NCI-H2171 (cell line): Measurements from ENCODE around the gene S100A11.
"Not testable (repeated sequence)": the region's sequence is repeated elsewhere in the genome, so short reads cannot be mapped to it uniquely, and the experiment has no call there.

Experiments used
- DNase-seq: peaks from one replicate; lab custom pipeline; 2025; lab: John Stamatoyannopoulos, UW

Gene S100A11

DNA sequence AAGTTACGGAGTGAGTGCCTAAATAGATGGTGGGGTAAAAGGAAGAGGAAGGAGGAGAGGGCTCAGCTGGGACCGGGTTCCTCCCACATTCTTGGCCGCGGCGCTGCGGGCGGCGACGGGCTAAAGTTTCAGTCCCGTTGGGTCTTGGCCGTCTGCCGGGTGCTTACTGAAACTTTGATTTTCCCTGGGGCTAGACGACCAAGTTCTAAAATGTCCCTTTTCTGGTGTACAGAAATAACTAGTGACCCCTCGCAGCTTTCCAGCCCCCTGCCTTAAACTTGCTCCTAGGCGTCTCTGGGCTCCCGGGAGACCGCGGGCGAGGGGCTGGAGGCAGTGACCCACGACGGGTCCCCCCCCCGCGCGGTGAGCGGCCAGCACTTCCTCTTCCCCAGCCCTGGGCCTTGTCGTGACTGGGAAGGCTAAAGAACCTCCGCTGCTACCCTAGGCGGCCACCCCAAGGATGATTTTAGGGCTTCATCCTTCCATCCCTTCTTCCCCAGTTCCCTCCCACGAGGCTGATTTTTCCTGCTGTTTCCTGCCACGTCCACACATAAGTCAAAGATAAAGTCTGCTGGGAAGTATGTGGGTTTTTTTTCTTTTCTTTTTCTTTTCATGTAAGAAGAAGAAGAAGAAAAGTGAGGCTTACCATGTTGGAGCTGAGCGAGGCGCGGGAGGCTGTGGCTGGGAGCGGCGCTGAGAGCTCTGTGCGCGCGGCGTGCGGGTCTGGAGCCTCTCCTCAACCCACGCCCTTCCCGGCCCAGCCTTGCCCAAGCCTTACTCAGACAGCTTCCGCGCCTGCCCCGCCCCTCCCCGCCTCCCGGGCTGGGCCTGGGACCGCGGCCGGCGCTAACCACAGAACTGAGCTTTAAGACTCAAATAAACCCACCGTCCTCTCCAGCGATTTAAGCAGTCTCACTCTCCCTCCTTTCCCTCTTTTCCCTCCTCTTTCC is at the start of gene S100A11:
S100A11 (minus strand) TSS at position 738 of the 950 bp plus-strand sequence; CDS start at position 649, 89 bp downstream.
- DNase-seq = peak; percentile 67

DNA sequence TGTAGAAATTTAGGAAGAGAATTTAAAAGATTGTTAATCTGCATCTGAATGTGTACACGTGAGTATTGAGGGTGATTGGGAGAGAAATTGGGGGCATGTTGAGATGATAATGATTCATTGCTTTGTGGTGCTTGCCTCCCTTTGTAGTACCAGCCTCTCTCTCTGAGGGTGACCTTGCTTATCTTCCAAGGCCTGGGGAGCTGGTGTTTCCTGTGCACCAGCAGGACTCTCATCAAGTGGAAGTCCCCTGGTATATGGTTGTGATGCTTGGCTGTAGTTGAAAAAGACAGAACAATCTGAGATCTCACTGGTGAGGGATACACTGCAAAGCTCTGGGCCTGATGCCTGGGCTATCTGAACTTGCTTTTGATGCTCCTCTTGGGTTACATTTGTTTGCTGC is 48.0 kb upstream of the S100A11 start:
- no peak for DNase-seq

DNA sequence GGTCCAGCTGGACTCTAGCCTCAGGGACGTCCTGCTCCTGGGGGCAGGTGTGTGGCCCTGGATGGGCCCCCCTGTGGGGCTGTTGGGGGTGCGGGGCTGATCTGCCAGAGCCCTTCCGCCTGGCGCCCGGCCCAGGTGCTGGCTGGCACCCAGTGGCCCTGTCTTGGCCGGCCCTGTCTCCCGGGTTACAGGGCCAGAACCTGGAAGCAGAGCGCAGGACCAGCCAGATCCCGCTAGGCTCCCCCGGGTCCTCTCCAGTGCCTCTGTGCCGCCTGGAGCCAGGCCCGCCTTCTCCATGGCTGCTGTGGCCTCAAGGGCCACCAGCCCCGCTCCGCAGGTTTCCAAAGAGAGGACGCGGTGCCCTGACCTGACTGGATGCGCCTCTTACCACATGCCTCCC is 44.2 kb upstream of the S100A11 start:
- not testable (repeated sequence) for DNase-seq

GRCh38 chr1:152080494-152080893 is 43.7 kb upstream of the S100A11 start:
- DNase-seq = not testable (repeated sequence)

DNA sequence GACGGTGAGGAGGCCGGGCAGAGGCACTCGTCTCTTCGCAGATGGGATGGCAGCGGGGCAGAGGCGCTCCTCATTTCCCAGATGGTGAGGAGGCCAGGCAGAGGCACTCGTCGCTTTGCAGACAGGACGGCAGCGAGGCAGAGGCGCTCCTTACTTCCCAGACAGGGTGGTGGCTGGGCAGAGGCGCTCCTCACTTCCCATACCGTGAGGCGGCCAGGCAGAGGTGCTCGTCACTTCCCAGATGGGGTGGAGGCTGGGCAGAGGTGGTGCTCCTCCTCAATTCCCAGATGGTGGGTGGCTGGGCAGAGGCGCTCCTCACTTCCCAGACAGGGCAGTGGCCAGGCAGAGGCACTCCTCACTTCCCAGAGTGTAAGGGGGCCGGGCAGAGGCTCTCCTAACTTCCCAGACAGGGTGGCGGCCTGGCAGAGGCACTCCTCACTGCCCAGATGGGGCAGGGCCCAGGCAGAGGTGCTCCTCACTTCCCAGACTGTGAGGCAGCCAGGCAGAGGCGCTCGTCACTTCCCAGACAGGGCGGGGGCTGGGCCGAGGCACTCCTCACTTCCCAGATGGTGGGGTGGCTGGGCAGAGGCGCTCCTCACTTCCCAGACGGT is 42.1 kb upstream of the S100A11 start:
- no peak for DNase-seq

DNA sequence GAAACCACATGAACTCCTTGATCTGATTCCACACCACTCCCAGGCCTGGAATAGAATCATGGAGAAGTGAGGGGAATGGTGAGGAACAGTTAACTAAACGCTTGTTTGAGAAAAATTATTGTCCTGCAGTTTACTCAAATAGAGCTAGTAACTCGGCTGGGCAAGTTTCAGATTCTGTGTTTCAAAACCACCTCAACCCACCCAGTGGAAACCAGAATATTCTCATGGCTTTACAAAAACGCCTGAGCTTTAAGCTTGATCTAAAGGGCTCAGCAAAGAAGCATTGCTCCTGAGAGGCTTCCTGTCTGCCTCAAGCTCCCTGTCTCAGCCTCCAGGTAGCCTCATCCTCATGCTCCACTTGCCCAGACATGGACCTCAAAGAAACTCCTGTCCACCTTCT is 35.5 kb upstream of the S100A11 start:
- no peak for DNase-seq

- no peak for DNase-seq
Measured at GRCh38 chr1:152071123-152071522, 34.3 kb upstream of the S100A11 start.

GRCh38 chr1:152067929-152068328 is 31.1 kb upstream of the S100A11 start:
- DNase-seq = no peak

GRCh38 chr1:152067150-152067549 is 30.3 kb upstream of the S100A11 start:
- no peak for DNase-seq

GRCh38 chr1:152061952-152062351 is 25.1 kb upstream of the S100A11 start:
- no peak for DNase-seq

DNA sequence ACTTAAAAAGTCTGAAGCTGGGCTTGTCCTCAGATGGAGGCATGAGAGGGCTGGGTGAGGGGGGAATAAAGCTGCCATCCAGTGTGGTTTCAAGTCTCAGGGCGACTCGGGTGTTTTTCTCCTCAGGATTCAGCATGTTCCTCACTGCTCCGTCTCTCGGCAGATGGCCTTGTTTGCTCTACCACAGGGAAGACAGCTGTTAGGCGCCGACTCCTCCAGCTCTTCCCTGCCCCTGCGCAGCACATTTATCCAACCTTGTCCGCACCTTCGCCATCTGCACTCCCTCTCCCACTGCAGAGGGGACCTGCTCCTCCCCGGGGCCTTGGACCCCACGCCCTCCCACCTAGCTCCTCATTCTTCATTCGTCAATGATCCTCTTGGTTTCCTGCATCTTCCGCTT is 16.6 kb upstream of the S100A11 start:
- peak; percentile 96 for DNase-seq

DNA sequence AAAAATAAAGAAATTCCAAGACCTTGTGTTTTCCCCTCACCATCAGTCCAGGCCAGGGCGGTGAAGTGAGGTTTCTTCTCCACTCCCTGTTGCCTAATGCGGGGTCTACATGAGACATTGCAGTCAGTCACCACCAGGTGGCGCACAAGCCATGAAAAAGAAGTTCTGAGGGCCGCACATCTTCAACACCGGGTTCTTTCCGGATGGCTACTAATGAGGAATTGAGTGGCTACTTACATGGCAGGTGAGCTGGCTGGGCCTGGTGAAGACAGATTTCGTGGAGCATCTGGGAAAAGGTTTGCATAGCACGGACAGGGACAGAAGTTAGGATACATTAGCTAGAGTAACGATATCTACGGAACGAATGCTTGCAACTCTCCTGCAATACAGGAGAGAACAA is 15.8 kb upstream of the S100A11 start:
- peak; percentile 81 for DNase-seq

DNA sequence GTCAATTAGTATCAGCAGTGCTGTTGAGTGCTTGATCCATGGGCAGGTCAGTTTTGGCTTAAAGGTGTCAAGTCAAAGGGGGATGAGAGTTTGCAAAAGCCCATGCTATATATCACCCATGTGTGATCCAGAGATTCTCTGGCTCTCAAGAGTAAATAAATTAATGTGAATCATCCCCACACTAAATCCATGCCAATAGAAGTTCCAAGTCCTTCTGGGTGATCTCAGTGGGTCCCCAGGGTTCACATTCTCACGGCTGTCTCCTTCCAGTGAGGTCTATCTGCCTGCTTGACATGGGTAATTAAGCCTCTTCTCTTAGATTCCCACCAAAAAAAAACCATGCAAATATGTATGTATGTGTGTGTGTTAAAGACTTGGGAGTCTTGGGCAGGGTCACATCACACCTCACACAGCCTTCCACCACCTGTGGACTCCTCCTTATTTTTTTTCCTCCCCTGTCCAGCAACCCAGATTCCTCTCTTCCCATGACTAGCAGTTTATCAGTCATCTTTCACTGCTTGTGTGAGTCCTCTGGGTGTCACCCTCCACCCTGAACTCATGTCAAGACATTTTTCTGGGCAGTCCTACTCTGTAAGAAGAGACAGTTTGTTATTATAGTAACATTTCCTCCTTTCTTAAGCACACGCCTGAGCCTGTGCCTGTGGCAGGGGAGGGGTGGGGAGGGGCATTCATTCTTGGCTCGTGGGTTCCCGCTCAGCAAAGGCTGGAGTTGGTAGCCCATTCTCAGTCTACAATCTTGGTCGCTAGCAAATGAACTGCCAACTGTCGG is 14.3 kb upstream of the S100A11 start:
- DNase-seq = no peak

DNA sequence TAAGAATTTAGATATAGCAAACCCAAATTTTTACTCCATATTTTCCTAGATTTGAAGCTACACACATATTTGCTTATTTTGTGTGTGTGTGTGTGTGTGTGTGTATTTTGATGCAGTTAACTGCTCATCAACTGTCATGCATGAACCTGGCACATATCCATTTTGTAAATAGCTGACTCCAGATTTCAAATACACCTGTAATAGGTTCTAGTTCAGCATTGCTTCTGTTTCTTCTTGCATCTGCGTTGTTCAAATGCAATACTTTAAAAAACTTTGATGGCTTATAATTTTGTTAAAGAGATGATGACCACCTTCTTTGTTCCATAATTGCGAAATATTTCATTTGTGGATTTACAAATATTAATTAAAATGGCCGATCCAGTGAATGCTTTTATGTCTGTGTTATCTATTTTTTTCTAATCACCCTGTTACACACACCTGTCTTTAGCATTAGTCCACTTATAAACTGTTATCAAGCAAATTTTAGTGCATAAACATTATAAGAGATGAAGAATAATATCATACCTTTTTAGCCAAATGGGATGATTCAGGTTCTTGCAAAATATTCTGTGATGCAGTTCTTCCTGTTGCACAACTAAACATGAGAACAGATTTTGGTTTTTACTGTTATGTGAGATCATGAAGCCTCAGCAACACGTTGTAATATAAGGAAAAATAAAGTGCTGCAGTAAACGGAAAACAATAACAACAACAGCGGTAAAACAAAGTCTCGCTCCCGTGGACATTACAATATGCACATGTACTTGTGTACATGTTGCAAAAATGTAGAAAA is 12.7 kb upstream of the S100A11 start:
- no peak for DNase-seq

- peak; percentile 10 for DNase-seq
Measured at GRCh38 chr1:152048416-152049009, 11.7 kb upstream of the S100A11 start.

- peak; percentile 57 for DNase-seq
Measured at GRCh38 chr1:152047730-152048415, 11.1 kb upstream of the S100A11 start.

DNA sequence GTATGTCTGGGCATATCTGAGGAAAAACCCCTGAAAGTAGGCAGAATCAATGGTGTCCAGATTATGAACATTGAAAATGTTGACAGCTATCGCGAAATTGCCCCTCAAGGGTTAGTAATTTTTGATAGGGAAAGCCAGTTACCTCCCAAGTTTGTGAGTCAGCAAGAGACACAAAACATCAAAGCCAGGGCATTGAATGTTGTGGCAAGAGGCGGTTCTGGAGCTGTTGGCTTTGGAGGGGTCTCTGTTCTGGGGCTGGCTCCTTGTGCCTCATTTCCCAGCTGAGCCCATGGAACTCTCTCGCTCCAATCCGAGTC is 10.6 kb upstream of the S100A11 start:
- DNase-seq = no peak

DNA sequence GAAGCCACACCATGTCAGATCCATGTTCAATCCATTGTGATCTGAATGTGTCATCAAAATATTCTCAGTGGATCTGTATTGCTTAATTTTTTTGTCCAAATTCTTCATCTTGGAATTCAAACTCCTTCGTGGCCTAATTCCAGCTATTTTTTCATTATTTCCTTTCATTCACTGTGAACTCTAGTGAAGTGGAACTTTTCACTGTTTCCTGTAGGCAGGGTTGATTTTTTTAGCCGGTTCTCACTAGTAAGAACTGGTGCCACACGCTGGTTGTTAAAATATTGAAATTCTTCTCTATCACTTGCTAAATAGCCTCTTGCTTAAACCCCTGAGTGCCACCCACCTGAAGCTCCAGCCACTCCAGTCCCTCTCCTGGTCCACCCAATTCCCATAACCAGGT is 7.6 kb upstream of the S100A11 start:
- no peak for DNase-seq

DNA sequence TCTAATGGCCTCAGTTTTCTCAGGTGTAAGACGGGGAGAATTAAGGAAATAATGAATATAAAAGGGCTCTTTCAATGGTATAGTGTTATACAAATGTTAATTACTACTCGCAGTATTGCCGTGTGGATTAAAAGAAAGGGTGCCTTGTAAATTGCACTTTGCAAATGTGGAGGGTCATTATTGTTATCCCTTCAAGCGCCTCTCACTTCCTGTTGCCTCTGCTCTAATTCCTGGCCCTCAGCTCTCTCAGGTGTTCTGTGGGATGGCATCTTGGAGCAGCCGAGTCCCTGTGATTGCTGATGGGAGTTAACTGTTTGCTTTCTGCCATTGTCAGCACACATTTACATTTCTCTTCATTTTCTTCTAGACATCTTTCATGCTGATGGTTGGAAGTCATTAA is 7.1 kb upstream of the S100A11 start:
- DNase-seq = no peak

DNA sequence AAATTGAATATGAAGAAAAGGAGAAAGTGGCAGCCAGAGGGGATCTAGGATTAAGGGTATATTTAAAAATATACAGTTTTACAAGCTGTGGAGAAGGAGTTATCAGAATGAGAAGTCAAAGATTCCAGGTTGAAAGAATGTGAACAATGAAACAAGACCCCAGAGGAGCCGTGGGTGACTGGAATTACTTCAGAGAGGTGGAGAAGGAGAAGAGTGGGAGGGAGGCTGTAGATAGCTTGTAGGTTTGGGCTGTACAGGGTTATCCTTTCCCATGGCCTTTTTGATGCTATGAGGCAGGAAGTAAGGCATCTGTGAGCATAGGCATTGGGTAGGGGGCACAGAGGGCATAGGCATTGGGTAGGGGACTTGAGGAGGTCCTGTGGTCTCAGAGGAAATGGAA is 5.2 kb upstream of the S100A11 start:
- no peak for DNase-seq

DNA sequence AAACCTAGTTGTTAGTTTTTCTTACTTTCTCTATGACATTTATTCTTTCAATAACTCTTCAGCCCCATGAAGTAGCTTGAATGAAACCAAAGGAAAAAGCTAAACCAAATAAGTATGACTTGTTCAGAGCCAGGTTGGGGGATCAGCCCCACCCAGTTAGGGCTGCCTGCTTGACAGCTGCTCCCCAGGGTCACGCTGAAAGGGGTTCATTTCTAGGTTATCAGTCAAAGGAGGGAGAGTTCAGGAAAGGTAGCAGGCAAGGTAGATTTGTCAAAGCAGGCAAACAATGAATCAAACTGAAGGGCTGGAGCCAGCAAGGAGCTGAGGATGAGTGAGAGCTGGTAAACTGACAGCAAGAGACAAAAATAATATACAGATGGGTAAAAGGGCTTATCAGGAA is 3.1 kb upstream of the S100A11 start:
- DNase-seq = peak; percentile 19
